Activated naive CD4-positive, alpha-beta T cell treated with anti-CD3 and anti-CD28 coated beads for 36 hours (primary cell): ENCODE data around the gene KIF26A. TPM values are rescaled to one million over a fixed set of nuclear protein-coding genes. Genes with fewer than 3 reads are reported as not detected.
"Not testable (repeated sequence)": the region's sequence is repeated elsewhere in the genome, so short reads cannot be mapped to it uniquely, and the experiment has no call there.

Experiments used
- CTCF ChIA-PET: fragments of 350-600 bp; sonication (Branson Sonifier 250); formaldehyde crosslinking; loops from one replicate; lab custom pipeline; 2021; ENCODE audit warnings: antibody characterized with exemption; lab: Charles Lee
- DNase-seq: peaks from one replicate; pipeline ENCODE4 v3.0.0-alpha.2; 2020
- H3K27ac Mint-ChIP-seq: one replicate; pipeline ENCODE4 v1.8.0; 2021; ENCODE audit warnings: mild to moderate bottlenecking, mixed read lengths
- H3K27me3 Mint-ChIP-seq: one replicate; pipeline ENCODE4 v1.8.0; 2021; ENCODE audit warnings: low read depth, mixed read lengths
- H3K36me3 Mint-ChIP-seq: one replicate; pipeline ENCODE4 v1.8.0; 2021; ENCODE audit warnings: low read depth, mixed read lengths
- H3K4me1 Mint-ChIP-seq: one replicate; pipeline ENCODE4 v1.8.0; 2021; ENCODE audit warnings: low read depth, mixed read lengths
- H3K4me3 Mint-ChIP-seq: one replicate; pipeline ENCODE4 v1.8.0; 2021; ENCODE audit warnings: mild to moderate bottlenecking, moderate library complexity, mixed read lengths
- H3K9me3 Mint-ChIP-seq: one replicate; pipeline ENCODE4 v1.8.0; 2021; ENCODE audit warnings: mixed read lengths
- intact Hi-C: fragments of 100-400 bp; cut with micrococcal nuclease; formaldehyde crosslinking; loops from one replicate; pipeline ENCODE4 v1.15.1; 2023
- total RNA-seq, 2 experiments: library from RNA; stranded (reverse); gene quantifications; one replicate each; pipeline ENCODE4 v1.2.3, GENCODE V29; 2021

KIF26A gene
- total RNA-seq, 2 experiments from 2014 or later, result 0.07 TPM

DNA sequence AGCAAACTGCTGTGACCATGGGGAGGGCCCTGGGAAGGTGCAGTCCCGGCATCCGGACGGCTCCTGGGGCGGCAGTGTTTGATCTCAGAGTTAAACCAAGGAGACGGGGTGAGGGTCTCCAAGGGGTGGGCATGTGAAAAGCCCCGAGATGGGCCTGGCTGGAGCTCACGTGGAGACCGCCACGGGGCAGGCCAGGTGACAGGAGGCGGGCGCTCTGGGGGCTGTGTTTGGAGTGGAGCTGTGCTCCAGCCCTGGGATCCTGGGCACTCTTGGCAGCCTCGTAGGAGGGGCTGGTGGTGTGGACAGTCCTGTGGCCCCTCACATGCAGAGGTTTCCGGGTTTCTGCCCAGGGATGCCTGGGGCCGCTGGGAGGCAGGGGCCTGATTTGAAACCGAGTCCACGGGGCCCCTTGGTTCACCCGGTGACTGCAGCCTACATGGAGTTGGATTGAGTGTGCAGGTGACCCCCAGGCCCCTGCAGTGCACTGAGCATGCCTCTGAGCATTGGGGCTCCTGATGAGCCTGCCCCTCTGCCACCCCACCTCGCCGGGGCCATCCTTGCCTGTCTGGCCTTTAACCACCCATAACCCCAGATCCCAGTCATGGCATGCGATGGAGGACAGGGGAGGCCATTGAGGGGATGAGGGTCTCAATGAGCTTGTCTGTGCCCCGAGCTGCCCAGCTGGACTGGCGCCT, 8.4 kb downstream of the KIF26A start:
- DNase-seq, result no peak
- CTCF ChIA-PET, result interaction anchor here (1.3 kb wide), 1 partner anchor 69 kb away, joined by 3 read pairs; no protein-coding TSS in a partner anchor
- no peak overlapping the region for H3K4me3 Mint-ChIP-seq
- no peaks in the 10 kb centered on the region for H3K9me3 Mint-ChIP-seq
- H3K27ac Mint-ChIP-seq, result no peak overlapping the region
- intact Hi-C loops, result no loop called here
- no peaks in the 10 kb centered on the region for H3K36me3 Mint-ChIP-seq
- H3K27me3 Mint-ChIP-seq, result no peaks in the 10 kb centered on the region
- H3K4me1 Mint-ChIP-seq, result no peaks in the 10 kb centered on the region

DNA sequence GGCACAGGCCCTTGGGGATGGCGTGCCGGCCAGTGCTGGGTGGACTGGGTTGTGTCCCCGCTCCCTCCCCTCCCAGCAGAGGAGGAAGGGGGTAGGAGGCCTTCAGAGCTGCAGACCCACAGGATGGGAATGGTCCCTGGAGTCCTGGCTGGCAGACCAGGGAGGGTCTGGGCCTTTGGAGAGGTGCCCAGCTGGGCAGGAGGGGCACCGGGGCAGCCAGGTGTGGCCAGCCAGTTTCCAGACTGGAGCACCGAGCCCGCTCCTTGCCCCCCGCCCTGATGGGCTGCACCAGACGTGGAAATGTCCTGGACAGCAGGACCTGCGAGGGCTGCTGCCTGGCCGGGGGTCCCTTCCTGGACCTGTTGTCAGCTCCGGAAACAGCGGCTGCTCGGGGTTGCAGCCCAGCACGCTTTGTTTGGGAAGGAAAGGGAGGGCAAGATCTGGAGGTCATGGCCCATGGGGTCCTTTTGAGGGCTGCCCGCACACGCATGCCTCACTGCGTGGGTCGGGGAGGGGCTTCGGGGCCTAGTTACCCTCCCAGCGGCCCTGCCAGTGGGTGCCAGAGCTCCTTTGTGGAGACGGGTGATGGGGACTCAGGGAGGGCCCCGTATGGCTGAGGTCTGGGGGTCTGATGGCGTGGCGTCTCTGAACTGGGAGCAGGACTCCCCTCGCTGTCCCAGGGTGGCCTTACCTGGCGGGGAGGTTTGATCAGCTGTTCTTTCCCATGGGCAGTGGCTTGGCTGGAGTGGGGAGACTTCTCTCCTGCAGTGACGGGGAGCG, 9.1 kb downstream of the KIF26A start:
- Mint-ChIP-seq H3K36me3 (no peaks in the 10 kb centered on the region), H3K4me1 (no peaks in the 10 kb centered on the region), H3K27ac (no peak overlapping the region), H3K9me3 (no peaks in the 10 kb centered on the region), H3K27me3 (no peaks in the 10 kb centered on the region), H3K4me3 (no peak overlapping the region)
- intact Hi-C loops, result no loop called here
- DNase-seq, result no peak
- CTCF ChIA-PET, result interaction anchor here (0.7 kb wide), 1 partner anchor 699 kb away, joined by 3 read pairs; no protein-coding TSS in a partner anchor

DNA sequence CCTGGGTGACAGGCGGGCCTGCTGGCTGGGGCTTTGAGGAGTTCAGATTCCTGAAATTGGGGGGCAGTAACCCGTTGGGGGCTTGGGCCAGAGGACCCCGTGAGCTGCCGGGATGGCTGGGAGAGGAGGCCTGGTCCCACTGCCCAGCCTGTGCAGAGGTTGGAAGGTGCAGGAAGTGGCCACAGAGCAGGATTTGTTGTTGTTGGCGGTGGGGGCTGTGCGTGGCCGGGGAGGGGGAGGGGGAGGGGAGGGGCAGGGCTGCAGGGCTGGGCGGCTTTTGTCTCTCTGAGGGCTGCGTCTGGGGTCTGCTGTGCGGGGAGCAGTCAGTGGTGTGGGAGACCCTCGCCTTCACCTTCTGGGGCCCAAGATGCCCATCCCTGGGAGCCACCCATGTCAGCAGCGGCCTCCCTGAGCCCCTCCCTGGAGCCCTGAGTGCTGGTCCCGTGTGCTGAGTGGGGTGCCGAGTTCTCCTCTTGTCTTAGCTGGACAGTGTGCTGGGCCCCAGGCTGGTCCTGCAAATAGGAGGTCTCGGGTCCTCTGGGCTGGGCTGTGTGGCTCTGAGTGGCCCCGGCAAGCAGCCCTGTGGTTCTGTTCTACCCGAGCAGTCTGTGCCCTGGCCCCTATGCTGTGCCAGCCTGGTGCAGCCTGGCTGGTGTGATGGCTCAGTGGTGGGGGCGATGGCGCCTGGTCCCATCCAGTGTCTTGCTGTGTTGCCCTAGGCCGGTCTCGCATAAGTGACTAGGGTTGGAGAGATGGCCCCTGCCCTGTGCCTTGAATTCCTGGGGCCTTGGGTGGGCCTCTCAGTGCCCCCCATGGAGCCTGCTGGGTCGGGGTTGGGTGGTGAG, 10.3 kb downstream of the KIF26A start:
- no peaks in the 10 kb centered on the region for H3K27me3 Mint-ChIP-seq
- no peak overlapping the region for H3K4me3 Mint-ChIP-seq
- no peak overlapping the region for H3K27ac Mint-ChIP-seq
- intact Hi-C loops, result no loop called here
- H3K36me3 Mint-ChIP-seq, result no peaks in the 10 kb centered on the region
- CTCF ChIA-PET, result no interaction called here
- H3K4me1 Mint-ChIP-seq, result no peaks in the 10 kb centered on the region
- no peak for DNase-seq
- no peaks in the 10 kb centered on the region for H3K9me3 Mint-ChIP-seq

DNA sequence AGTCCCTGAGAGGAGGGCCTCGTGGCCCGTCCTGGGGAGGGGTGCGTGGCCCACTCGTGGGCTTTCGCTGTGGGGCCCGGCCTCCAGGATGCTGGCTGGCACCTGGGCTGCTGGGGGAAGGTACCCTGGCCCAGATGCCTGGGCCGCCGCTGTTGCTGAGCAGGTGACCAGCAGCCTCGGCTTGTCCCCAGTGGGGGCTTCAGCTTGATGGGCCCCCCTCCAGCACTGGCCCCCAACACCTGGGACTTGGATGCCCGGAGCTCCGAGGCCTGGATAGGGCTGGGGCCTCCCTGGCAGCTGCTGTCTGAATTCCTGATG, 10.8 kb downstream of the KIF26A start:
- Mint-ChIP-seq H3K27me3 (no peaks in the 10 kb centered on the region), H3K9me3 (no peaks in the 10 kb centered on the region), H3K4me3 (no peak overlapping the region), H3K4me1 (no peaks in the 10 kb centered on the region), H3K36me3 (no peaks in the 10 kb centered on the region), H3K27ac (no peak overlapping the region)
- no peak for DNase-seq
- intact Hi-C loops, result no loop called here
- CTCF ChIA-PET, result no interaction called here

DNA sequence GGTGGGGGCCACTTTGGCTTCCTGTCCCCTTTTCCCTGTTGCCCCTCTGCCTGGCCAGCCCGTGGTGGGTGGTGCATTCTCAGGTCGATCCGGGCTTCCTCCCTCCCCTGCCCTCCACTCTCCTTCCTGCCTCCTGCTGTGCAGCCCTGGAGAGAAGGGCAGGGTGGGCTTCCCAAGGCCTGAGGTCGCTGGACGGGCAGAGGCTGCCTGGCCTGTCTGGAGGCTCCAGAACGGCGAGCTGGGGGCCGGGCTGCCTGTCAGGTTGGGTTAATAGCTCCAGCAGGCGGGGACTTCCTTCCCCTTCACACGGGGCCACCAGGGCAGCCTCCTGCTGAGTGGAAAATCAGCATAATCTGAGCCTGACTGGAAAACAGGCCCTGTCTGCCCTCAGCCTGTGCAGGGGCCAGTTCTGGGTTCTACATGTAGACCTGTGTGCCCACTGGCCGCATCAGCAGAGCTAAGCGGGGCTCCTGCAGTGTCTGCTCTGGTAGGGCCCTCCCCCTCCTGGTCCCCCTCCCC, 11.3 kb downstream of the KIF26A start:
- Mint-ChIP-seq H3K36me3 (no peaks in the 10 kb centered on the region), H3K4me3 (no peak overlapping the region), H3K4me1 (no peaks in the 10 kb centered on the region), H3K9me3 (no peaks in the 10 kb centered on the region), H3K27ac (no peak overlapping the region), H3K27me3 (no peaks in the 10 kb centered on the region)
- DNase-seq, result peak; percentile 52
- CTCF ChIA-PET, result no interaction called here
- intact Hi-C loops, result loop anchor here (5.0 kb wide), 1 partner anchor 413 kb away; no protein-coding TSS in a partner anchor

DNA sequence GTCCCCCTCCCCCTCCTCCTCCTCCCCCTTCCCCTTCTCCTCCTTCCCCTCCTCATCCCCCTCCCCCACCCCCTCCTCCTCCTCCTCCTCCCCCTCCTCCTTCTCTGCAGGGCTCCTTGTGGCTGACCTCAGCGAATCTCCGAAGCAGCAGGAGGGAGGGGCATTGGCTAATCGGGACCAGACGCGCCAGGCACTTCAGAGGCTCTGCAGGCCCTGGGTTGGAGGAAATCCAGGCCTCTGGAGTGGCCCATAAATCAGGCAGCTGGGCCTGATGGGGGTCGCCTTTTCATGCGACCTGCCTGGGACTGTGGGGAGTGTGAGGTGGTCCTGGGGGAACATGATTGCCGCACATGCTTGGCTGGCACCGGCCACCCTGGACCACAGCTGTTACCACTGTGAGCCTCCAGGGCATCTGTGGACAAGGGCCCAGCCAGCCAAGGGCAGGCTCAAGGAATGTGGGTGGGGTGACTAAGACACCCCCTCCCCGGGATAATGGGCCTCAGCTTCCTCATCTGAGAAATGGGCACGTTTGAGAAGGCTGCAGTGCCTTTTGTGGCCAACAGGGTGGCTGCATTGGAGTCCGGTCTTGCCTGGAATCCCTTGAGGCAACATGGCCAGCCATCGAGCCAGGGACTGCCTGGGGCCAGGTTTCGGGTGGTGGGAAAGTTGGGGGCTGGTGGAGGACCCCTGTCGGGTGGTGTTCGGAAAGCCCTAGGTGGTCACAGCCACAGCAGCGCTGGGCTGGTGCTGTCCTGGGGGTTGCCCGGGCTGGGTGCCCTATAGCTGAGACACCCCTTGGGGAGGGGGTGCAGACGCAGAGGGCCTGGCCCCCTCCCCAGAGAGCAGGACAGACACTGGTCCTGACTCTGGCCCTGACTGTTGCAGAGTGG, 12.0 kb downstream of the KIF26A start:
- Mint-ChIP-seq H3K4me1 (no peaks in the 10 kb centered on the region), H3K36me3 (no peaks in the 10 kb centered on the region), H3K4me3 (no peak overlapping the region), H3K9me3 (no peaks in the 10 kb centered on the region), H3K27me3 (no peaks in the 10 kb centered on the region), H3K27ac (no peak overlapping the region)
- DNase-seq, result no peak
- CTCF ChIA-PET, result no interaction called here
- intact Hi-C loops, result loop anchor here (5.0 kb wide), 1 partner anchor 412 kb away; no protein-coding TSS in a partner anchor

GRCh38 chr14:104151026-104151381, 12.6 kb downstream of the KIF26A start:
- intact Hi-C loops, result loop anchor here (5.0 kb wide), 1 partner anchor 411 kb away; no protein-coding TSS in a partner anchor
- Mint-ChIP-seq H3K36me3 (no peaks in the 10 kb centered on the region), H3K9me3 (no peaks in the 10 kb centered on the region), H3K4me1 (no peaks in the 10 kb centered on the region), H3K27ac (no peak overlapping the region), H3K27me3 (no peaks in the 10 kb centered on the region), H3K4me3 (no peak overlapping the region)
- DNase-seq, result no peak
- CTCF ChIA-PET, result no interaction called here

- Mint-ChIP-seq H3K36me3 (no peaks in the 10 kb centered on the region), H3K27me3 (no peaks in the 10 kb centered on the region), H3K27ac (no peak overlapping the region), H3K4me1 (no peaks in the 10 kb centered on the region), H3K9me3 (no peaks in the 10 kb centered on the region), H3K4me3 (no peak overlapping the region)
- DNase-seq, result no peak
- CTCF ChIA-PET, result no interaction called here
- intact Hi-C loops, result loop anchor here (5.0 kb wide), 1 partner anchor 411 kb away; no protein-coding TSS in a partner anchor
Observed at GRCh38 chr14:104151566-104152245, 13.3 kb downstream of the KIF26A start.

GRCh38 chr14:104152246-104152575, 13.8 kb downstream of the KIF26A start:
- CTCF ChIA-PET, result no interaction called here
- no peaks in the 10 kb centered on the region for H3K27me3 Mint-ChIP-seq

GRCh38 chr14:104152686-104153393, 14.5 kb downstream of the KIF26A start:
- H3K36me3 Mint-ChIP-seq, result no peaks in the 10 kb centered on the region
- H3K27ac Mint-ChIP-seq, result no peak overlapping the region
- CTCF ChIA-PET, result no interaction called here
- H3K4me3 Mint-ChIP-seq, result no peak overlapping the region
- intact Hi-C loops, result loop anchor here (5.0 kb wide), 1 partner anchor 409 kb away; no protein-coding TSS in a partner anchor
- H3K4me1 Mint-ChIP-seq, result no peaks in the 10 kb centered on the region
- H3K9me3 Mint-ChIP-seq, result no peaks in the 10 kb centered on the region
- DNase-seq, result no peak
- H3K27me3 Mint-ChIP-seq, result no peaks in the 10 kb centered on the region

More at GRCh38 chr14:104152246-104152575, 13.8 kb downstream of the KIF26A start:
- no peak for DNase-seq
- H3K36me3 Mint-ChIP-seq, result no peaks in the 10 kb centered on the region
- H3K9me3 Mint-ChIP-seq, result no peaks in the 10 kb centered on the region
- H3K4me3 Mint-ChIP-seq, result no peak overlapping the region
- H3K27ac Mint-ChIP-seq, result no peak overlapping the region
- intact Hi-C loops, result loop anchor here (5.0 kb wide), 1 partner anchor 410 kb away; no protein-coding TSS in a partner anchor
- no peaks in the 10 kb centered on the region for H3K4me1 Mint-ChIP-seq

- H3K9me3 Mint-ChIP-seq, CTCF ChIA-PET, H3K36me3 Mint-ChIP-seq, H3K4me3 Mint-ChIP-seq, DNase-seq, H3K27ac Mint-ChIP-seq, H3K4me1 Mint-ChIP-seq, H3K27me3 Mint-ChIP-seq: not testable (repeated sequence)
- intact Hi-C loops, result loop anchor here (5.0 kb wide), 1 partner anchor 409 kb away; no protein-coding TSS in a partner anchor
Observed at GRCh38 chr14:104153394-104153755, 15.0 kb downstream of the KIF26A start.
